Raji (cell line): ENCODE results near the gene PPM1D.

Experiments used
- POLR2A ChIP-seq: IDR thresholded peaks from 2 replicates; pipeline ENCODE4 v1.6.1; 2011; ENCODE audit warnings: low read depth, low read length, control low read depth; ENCODE audit not compliant: insufficient read depth

The PPM1D gene

GRCh38 chr17:60583008-60583407 is 17.0 kb upstream of the PPM1D start:
- TF ChIP-seq POLR2A: no peak

- TF ChIP-seq POLR2A: no peak
Observed at GRCh38 chr17:60585887-60586286, 14.1 kb upstream of the PPM1D start.

DNA sequence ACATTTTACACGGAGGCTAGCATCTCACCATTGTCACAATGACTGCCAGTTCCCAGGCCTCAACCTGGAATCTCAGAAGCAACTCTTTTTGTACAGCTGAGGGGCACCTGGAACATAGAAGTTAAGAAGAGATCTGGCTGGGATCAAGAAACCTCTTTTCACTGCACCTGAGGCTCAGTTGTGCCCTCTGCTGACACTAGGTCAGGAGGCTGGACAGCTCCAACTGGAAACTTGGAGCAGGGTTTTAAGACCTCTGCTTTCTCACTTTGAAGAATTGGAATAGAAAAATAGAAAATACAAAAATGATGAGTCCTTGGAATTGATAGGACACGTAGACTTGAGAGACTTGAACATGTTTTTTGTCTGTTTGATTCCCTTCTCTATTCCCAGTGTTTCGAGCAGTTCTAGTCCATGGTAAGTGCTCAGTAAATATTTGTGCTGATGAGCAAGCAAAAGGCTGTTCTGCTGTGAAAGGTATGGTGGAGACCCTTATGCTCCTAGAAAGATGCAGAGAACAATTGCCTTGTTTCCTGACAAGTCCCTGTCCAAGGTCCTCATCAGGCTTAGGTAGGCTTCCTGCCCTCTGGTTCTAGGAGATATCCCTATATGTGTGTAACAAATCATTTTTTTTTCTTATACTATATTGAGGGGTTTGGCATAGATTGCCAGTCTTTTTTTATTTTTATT is 13.6 kb upstream of the PPM1D start:
- no peak for TF ChIP-seq POLR2A

- TF ChIP-seq POLR2A: no peak
Observed at GRCh38 chr17:60590070-60590469, 9.9 kb upstream of the PPM1D start.

GRCh38 chr17:60592750-60593149 is 7.2 kb upstream of the PPM1D start:
- no peak for TF ChIP-seq POLR2A

DNA sequence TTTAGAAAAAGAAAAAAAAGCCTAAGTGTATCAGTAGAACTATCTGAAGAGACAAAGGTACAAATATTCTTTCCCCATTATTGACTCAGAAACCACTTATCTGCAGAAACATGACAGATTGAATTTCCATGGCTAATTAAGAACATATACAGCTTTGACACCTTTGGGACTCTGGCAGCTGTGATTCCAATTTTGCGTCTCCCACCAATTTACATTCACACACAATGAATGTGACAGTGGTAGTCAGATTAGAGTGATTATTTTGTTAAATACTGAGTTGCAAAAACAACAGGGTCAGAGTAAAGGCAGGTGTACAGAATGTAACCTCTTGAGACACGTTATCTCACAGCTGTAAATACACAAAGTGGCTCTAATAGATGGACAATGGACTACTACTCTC is 5.3 kb upstream of the PPM1D start:
- no peak for TF ChIP-seq POLR2A

DNA sequence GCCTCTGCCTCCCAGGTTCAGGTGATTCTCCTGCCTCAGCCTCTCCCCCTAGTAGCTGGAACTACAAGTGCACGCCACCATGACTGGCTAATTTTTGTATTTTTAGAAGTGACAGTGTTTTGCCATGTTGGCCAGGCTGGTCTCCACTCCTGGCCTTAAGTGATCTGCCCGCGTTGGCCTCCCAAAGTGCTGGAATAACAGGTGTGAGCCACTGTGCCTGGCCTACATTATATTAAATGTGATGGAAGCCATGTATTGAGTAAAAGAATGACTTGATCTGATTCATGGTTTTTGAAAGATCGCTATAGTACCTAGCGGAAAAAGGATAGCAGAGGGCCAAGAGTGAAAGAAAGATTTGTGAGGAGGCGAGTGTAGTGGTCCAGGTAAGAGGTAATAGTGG is 2.7 kb upstream of the PPM1D start:
- no peak for TF ChIP-seq POLR2A

DNA sequence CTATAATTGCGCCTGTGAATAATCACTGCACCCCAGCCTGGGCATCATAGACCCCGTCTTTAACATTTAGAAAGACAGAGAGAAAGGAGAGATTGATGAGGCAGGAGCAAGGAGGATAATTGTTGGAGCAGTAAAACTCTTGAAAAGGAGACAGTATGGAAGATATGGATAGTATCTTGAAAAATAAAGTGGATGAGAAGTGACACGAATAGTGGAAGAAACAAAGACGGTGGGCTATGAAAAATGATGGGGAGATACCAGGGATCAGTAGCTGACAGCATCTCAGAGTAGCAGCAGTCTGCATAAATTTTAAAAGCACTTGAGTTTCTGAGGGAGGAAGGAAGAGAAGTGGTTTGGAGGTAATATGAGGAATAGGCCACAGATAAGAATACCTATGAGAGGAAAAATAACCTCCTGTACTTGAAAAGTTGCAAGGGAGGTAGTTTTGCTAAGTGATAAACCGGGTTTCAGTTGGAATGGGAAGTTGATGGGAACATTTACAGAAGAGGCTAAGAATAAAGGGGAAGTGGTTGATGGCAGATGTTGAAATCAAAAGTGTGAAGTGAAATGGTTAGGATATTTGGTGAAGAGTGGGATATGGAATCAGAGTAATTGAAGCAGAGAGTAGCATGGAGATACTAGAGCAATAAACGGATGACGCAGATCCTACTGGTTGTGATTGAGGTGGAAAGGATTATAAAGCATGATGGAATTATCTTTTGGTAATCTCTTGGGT is 1.8 kb upstream of the PPM1D start:
- no peak for TF ChIP-seq POLR2A

- TF ChIP-seq POLR2A: no peak
Observed at GRCh38 chr17:60599220-60599619, 773 bp upstream of the PPM1D start.

- no peak for TF ChIP-seq POLR2A
Observed at GRCh38 chr17:60600490-60601446, 775 bp downstream of the PPM1D start.

DNA sequence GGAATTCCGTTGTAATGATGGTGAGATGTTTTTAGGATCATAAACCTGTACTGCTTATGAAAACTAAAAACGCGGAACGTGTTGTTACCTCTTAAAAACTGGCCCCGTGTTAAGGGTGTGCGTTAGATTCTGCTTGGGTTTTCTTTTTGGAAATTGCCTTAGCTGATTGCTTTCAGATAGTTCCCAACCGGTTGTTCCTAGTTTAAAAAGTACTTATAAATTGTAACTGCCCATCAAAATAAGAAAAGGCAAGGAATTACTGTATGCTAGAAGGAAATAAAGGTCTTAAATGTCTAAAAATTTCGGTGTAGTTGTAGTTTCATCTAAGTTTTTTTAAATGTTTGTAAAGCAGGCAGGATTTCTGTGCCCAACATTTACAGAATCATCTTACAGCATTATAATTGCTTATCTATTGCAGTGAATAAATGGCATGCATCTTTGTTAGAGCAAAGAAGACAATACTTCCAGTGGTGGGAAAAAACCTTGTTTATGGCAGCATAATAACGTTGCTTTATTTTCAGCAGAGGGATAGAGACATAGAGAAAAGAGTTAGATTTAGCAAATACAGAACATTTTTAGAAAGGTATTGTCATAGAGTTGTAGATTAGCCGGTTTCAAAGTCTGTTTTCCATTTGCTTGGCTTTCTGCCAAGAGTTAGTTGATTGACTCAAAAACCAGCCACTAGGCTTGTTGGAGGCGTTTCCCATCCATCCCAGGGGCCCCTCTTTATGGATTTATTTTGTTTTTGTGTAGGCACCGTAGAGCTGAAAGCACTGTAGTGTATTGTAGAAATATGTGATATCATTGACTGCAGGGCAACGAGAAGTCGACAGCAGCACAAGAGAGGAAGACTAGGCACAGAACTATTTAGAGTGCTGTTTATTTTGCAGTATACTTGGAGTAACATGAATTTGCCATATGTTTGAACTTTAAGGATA is 1.7 kb downstream of the PPM1D start:
- TF ChIP-seq POLR2A: no peak

DNA sequence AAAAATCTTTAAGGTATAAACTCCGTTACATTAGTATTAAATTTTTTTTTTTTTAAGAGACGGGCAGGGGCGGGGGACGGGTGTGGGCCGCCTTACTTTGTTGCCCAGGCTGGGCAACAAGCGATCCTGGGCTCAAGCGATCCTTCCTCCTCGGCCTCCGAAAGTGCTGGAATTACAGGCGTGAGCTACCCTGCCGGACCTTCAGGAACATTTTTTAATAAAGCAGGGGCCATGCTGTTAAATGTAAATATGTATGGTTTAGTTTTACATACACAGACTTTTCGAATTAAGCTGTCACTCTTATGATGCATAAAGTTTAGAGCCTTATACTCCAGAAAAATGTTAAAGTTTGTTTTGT is 2.4 kb downstream of the PPM1D start:
- no peak for TF ChIP-seq POLR2A

DNA sequence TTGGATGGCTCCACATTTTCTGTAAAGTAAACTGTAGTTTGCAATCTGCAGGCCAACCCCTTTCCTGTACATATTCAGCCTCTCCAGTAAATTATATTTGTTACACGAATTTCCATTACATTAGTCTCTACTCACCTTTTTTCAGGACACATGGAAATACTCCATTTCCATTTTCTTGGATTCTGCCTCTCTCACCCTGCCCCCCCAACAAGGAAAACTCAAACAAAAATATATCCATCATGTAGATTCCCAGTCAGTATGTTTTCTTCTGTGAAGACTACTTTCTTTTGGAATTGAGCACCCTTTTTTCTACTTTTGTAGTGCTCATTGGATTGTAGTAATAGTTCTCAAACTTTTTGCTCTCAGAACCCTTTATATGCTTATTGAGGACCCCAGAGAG is 2.9 kb downstream of the PPM1D start:
- no peak for TF ChIP-seq POLR2A

GRCh38 chr17:60604686-60605334 is 4.8 kb downstream of the PPM1D start:
- no peak for TF ChIP-seq POLR2A
